ENCODE measurements around the gene PCNX1.

The PCNX1 gene

DNA sequence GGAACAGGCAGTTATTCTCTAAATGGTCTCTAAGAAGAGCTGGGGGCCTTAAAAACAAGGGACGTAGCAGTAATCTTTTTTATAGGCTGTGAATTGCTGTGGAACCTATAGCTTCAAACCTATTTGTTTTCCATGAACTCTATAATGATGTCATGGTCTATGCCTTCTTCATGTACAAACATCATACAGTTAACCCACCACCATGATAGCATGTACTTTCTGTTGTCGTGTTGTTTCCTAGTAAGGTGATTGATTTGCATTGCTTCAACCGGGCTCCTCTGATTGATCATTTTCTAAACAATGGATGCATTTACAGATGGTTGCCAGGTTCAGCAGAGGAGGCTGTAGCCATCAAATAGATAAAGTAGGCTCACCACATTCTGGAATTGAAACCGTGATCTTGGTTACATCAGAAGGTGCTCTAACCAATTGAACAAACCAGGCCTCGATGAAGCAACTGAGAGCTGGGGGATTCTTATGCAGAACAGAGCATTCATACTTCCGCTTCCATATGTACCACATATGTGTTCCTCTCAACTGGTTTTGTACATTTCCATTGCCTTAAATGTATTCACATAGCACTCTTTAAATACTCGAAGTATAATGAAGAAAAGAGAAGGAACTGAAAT lies 25.6 kb upstream of the PCNX1 start:
- Histone ChIP-seq H3K4me3 (ENCODE audit: severe bottlenecking) (no peak overlapping the region), H3K36me3 (ENCODE audit: low read depth) (no peaks in the 10 kb centered on the region), H3K27me3 (ENCODE audit: insufficient read depth, poor library complexity, severe bottlenecking) (no peaks in the 10 kb centered on the region), H3K27ac (ENCODE audit: poor library complexity, severe bottlenecking) (no peak overlapping the region), H3K9me3 (ENCODE audit: severe bottlenecking) (no peaks in the 10 kb centered on the region), H3K4me1 (ENCODE audit: insufficient read depth, poor library complexity, severe bottlenecking) (peaks cover 9% of the 10 kb centered on the region)
- no peak for DNase-seq (ENCODE audit: low spot score)
- ATAC-seq (ENCODE audit: low read depth) = no peak
- TF ChIP-seq, protein P1, sequence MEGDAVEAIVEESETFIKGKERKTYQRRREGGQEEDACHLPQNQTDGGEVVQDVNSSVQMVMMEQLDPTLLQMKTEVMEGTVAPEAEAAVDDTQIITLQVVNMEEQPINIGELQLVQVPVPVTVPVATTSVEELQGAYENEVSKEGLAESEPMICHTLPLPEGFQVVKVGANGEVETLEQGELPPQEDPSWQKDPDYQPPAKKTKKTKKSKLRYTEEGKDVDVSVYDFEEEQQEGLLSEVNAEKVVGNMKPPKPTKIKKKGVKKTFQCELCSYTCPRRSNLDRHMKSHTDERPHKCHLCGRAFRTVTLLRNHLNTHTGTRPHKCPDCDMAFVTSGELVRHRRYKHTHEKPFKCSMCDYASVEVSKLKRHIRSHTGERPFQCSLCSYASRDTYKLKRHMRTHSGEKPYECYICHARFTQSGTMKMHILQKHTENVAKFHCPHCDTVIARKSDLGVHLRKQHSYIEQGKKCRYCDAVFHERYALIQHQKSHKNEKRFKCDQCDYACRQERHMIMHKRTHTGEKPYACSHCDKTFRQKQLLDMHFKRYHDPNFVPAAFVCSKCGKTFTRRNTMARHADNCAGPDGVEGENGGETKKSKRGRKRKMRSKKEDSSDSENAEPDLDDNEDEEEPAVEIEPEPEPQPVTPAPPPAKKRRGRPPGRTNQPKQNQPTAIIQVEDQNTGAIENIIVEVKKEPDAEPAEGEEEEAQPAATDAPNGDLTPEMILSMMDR (IDR thresholded peaks at IDR 0.05; ENCODE audit: poor library complexity, severe bottlenecking) = no peak

DNA sequence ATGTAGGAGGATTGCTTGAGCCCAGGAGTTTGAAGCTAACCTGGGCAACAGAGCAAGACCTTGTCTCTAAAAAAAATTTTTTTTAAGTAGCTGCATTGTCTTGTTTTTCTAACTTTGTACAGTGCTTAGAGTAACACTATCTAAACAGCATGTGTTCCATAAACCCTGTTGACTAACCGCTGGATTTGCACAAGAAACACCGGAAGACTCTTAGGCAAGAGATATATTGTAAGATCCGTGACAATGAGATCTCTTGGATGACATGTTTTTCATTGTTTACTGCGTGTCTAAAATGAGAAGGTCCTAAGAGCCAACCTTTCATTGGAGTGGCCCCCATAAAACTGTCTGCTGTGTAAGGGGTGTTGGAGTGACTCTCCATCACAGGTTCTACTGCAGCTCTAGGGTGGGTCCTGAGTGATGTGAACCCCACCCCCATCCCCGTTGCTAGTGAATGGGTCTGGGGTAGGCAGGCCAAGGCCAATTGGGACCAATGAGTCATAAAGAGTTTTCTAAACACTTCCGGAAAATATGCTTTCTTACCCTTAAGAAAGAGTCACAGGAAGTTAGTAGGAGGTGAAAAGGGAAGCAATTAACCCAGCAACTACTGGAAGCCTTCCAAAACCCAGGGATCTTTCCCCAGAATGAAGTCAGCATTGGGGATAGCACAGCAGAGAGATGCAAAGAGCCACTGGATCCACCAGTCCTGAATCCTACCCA lies 24.3 kb upstream of the PCNX1 start:
- peaks cover 16% of the 10 kb centered on the region for H3K4me1 ChIP-seq (ENCODE audit: insufficient read depth, poor library complexity, severe bottlenecking)
- H3K27me3 ChIP-seq (ENCODE audit: insufficient read depth, poor library complexity, severe bottlenecking) = no peaks in the 10 kb centered on the region
- no peak for DNase-seq (ENCODE audit: low spot score)
- TF ChIP-seq, protein P1 (IDR thresholded peaks at IDR 0.05; ENCODE audit: poor library complexity, severe bottlenecking) = no peak
- no peaks in the 10 kb centered on the region for H3K36me3 ChIP-seq (ENCODE audit: low read depth)
- no peaks in the 10 kb centered on the region for H3K9me3 ChIP-seq (ENCODE audit: severe bottlenecking)
- H3K27ac ChIP-seq (ENCODE audit: poor library complexity, severe bottlenecking) = no peak overlapping the region
- peak; percentile 64 for ATAC-seq (ENCODE audit: low read depth)
- no peak overlapping the region for H3K4me3 ChIP-seq (ENCODE audit: severe bottlenecking)

DNA sequence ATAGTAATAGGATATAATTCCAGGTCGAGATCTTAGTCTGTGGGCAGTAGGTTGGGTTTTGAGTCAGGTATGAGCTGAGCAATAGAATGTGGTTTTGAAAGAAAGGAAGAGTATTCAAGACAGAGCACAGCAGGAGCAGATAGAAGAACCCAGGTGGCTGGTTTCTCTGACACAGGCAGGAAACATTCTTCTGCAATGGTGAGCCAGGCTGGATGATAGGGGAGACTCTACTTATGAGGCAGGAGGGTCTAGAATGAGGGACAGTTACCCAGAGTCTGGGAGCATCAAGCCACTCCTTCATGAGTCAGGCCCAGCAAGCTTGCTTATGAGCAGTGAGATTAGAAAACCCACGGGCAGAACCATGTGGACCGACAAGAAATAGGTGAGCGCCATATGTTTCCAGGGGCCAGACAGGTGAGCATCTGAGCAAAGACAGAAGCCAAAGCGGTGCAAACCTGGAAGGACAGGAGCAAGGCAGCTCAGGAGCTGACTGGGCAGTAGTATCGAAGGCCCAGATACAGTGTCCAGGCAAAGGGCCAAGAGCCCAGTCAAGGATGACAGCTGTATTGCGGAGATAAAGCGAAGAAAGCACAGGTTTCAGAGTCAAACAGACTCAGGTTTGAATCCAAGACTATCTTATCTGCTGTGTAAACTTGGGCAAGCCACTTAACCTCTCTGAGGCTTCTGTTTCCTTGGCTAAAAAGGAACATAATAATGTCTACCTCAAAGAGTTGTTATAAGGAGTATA lies 22.5 kb upstream of the PCNX1 start:
- Histone ChIP-seq H3K27me3 (ENCODE audit: insufficient read depth, poor library complexity, severe bottlenecking) (no peaks in the 10 kb centered on the region), H3K9me3 (ENCODE audit: severe bottlenecking) (no peaks in the 10 kb centered on the region), H3K36me3 (ENCODE audit: low read depth) (no peaks in the 10 kb centered on the region), H3K27ac (ENCODE audit: poor library complexity, severe bottlenecking) (no peak overlapping the region), H3K4me1 (ENCODE audit: insufficient read depth, poor library complexity, severe bottlenecking) (peaks cover 33% of the 10 kb centered on the region), H3K4me3 (ENCODE audit: severe bottlenecking) (no peak overlapping the region)
- ATAC-seq (ENCODE audit: low read depth) (no peak), DNase-seq (ENCODE audit: low spot score) (no peak)
- TF ChIP-seq, protein P1 (IDR thresholded peaks at IDR 0.05; ENCODE audit: poor library complexity, severe bottlenecking) = no peak

DNA sequence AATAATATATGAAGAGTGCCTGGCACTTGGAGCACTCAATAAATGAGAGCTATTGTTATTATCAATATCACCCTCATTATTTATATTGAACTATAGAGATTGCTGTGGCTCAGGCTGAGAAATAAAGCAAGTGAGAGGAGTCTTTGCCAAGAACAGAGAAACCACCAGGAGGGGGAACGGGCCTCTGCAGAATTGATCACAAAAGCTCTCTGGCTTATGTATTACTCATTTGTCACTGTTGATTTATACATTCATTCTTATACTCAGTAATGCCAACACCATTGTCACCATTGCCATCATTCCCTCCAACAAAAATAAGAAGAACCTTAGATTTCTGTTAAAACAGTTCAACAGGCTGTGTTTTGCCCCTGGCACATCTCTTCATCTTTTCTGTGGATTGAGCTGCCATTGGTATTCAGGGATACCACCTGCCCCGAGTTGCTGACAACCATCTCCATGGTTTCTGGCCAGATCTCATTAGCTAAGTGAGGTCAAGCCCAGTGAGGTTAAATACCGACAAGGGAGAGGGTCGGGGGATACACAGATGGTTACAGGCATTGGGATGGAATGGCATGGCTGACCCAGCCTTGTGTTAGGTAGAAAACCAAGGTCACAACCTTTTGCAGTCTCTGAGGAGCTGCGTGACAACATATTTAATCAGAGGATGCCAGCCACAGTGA lies 21.8 kb upstream of the PCNX1 start:
- Histone ChIP-seq H3K9me3 (ENCODE audit: severe bottlenecking) (no peaks in the 10 kb centered on the region), H3K4me3 (ENCODE audit: severe bottlenecking) (no peak overlapping the region), H3K27ac (ENCODE audit: poor library complexity, severe bottlenecking) (no peak overlapping the region), H3K36me3 (ENCODE audit: low read depth) (no peaks in the 10 kb centered on the region), H3K4me1 (ENCODE audit: insufficient read depth, poor library complexity, severe bottlenecking) (peaks cover 33% of the 10 kb centered on the region), H3K27me3 (ENCODE audit: insufficient read depth, poor library complexity, severe bottlenecking) (no peaks in the 10 kb centered on the region)
- TF ChIP-seq, protein P1 (IDR thresholded peaks at IDR 0.05; ENCODE audit: poor library complexity, severe bottlenecking) = no peak
- DNase-seq (ENCODE audit: low spot score) (no peak), ATAC-seq (ENCODE audit: low read depth) (no peak)

Measured in RWPE2 (cell line).